HL-60 (cell line): ENCODE results near the gene PSMD1.

Experiments
- DNase-seq, 2 experiments: peaks; one replicate each; pipeline ENCODE4 v3.0.0-alpha.2; 2010 to 2020; ENCODE audit warnings: low read depth in 1 of 2, low spot score in 1 of 2
- H3K27ac ChIP-seq: fragments of 250-450 bp; sonication (Bioruptor Pico); replicated peaks from 2 replicates; pipeline ENCODE4 v1.5.1; 2020; ENCODE audit warnings: mild to moderate bottlenecking, moderate library complexity
- H3K27me3 ChIP-seq: fragments of 250-450 bp; sonication (Bioruptor Pico); 2 replicates; pipeline ENCODE4 v1.5.1; 2021; ENCODE audit warnings: mild to moderate bottlenecking, moderate library complexity; ENCODE audit not compliant: insufficient read depth, poor library complexity, severe bottlenecking
- H3K4me3 ChIP-seq: replicated peaks from 2 replicates; pipeline ENCODE4 v1.5.1; 2011; ENCODE audit warnings: mild to moderate bottlenecking, control low read depth, low read length; ENCODE audit not compliant: insufficient read depth
- CTCF ChIP-seq: IDR thresholded peaks from one replicate; pipeline ENCODE4 v1.5.1; 2011; ENCODE audit warnings: low read length, control low read depth, inconsistent platforms; ENCODE audit not compliant: insufficient read depth
- GABPA ChIP-seq: IDR thresholded peaks from 2 replicates; pipeline ENCODE4 v1.6.1; 2012; ENCODE audit warnings: low read depth
- POLR2AphosphoS5 ChIP-seq: IDR thresholded peaks from 2 replicates; pipeline ENCODE4 v1.6.1; 2012; ENCODE audit warnings: low read depth
- SPI1 ChIP-seq: IDR thresholded peaks from 2 replicates; pipeline ENCODE4 v1.6.1; 2012; ENCODE audit warnings: low read depth, mild to moderate bottlenecking, borderline replicate concordance
- TF ChIP-seq, protein P1 (sequence below): IDR thresholded peaks from 2 replicates; pipeline ENCODE4 v1.6.1; 2012; ENCODE audit warnings: low read depth; ENCODE audit not compliant: insufficient replicate concordance

PSMD1 gene

GRCh38 chr2:231181860-231182512, 125.3 kb downstream of the PSMD1 start:
- TF ChIP-seq GABPA = no peak
- TF ChIP-seq, protein P1, sequence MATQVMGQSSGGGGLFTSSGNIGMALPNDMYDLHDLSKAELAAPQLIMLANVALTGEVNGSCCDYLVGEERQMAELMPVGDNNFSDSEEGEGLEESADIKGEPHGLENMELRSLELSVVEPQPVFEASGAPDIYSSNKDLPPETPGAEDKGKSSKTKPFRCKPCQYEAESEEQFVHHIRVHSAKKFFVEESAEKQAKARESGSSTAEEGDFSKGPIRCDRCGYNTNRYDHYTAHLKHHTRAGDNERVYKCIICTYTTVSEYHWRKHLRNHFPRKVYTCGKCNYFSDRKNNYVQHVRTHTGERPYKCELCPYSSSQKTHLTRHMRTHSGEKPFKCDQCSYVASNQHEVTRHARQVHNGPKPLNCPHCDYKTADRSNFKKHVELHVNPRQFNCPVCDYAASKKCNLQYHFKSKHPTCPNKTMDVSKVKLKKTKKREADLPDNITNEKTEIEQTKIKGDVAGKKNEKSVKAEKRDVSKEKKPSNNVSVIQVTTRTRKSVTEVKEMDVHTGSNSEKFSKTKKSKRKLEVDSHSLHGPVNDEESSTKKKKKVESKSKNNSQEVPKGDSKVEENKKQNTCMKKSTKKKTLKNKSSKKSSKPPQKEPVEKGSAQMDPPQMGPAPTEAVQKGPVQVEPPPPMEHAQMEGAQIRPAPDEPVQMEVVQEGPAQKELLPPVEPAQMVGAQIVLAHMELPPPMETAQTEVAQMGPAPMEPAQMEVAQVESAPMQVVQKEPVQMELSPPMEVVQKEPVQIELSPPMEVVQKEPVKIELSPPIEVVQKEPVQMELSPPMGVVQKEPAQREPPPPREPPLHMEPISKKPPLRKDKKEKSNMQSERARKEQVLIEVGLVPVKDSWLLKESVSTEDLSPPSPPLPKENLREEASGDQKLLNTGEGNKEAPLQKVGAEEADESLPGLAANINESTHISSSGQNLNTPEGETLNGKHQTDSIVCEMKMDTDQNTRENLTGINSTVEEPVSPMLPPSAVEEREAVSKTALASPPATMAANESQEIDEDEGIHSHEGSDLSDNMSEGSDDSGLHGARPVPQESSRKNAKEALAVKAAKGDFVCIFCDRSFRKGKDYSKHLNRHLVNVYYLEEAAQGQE = no peak
- peak; percentile 85 for TF ChIP-seq POLR2AphosphoS5
- TF ChIP-seq SPI1 = peak; percentile 89
- TF ChIP-seq CTCF = no peak
- Histone ChIP-seq H3K4me3 (peak overlapping the region; percentile 61), H3K27ac (peak overlapping the region; percentile 90), H3K27me3 (no peaks in the 10 kb centered on the region)
- peak; percentile 89 to 96 for DNase-seq

DNA sequence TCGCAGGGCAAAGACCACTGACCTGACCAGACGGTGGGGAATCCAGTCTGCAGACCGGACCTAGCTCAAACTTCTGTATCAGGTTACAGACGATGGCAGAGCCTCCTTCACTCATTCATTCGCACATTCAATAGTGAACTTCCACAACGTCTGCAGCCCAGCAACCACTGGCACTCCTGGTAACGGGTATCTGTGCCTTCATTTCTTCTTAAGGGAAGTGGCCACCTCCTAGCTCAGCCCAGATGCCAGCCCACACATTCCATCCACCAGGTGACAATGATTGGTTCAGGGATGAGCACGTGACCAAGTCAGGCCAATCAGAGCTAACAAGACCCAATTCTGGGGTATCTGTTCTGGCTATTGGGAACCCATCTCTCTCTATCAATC, 125.8 kb downstream of the PSMD1 start:
- peak overlapping the region; percentile 90 for H3K27ac ChIP-seq
- DNase-seq = peak; percentile 87 to 93
- TF ChIP-seq GABPA = no peak
- peak; percentile 74 for TF ChIP-seq SPI1
- TF ChIP-seq CTCF = no peak
- TF ChIP-seq, protein P1 = no peak
- TF ChIP-seq POLR2AphosphoS5 = peak; percentile 83

DNA sequence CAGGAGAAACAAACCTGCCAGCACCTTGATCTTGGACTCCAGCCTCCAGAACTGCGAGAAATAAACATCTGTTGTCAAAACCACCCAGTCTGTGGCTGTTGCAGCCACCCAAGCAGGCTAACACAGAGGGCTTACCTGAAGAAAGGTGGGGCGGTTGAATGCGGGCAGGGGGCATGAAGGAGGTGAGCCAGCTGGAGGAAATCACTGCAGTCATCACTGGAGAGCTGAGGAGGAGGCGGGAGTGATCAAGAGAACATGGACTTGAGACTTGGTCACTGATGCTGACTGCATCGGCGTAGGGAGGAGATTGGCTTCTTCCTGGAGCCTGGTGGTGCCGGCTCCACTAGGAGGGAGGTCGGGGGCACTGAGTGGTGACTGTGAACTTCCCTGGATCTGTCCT, 127.2 kb downstream of the PSMD1 start:
- TF ChIP-seq GABPA = no peak
- TF ChIP-seq CTCF = no peak
- no peak for DNase-seq
- Histone ChIP-seq H3K4me3 (no peak overlapping the region), H3K27me3 (no peaks in the 10 kb centered on the region), H3K27ac (no peak overlapping the region)

More for the DNA sequence above, 125.8 kb downstream of the PSMD1 start:
- Histone ChIP-seq H3K4me3 (peak overlapping the region; percentile 61), H3K27me3 (no peaks in the 10 kb centered on the region)

- H3K27me3 ChIP-seq = no peaks in the 10 kb centered on the region
- H3K27ac ChIP-seq = no peak overlapping the region
- TF ChIP-seq CTCF (no peak), POLR2AphosphoS5 (no peak), SPI1 (no peak)
- H3K4me3 ChIP-seq = no peak overlapping the region
- no peak for DNase-seq
These were observed 127.7 kb downstream of the PSMD1 start for GRCh38 chr2:231184319-231184718.
